Measurements from ENCODE around the gene DIDO1. TPM values are rescaled to one million over a fixed set of nuclear protein-coding genes. Genes with fewer than 3 reads are reported as not detected.
A peak's percentile ranks its signal among the peaks of the same experiment; 100 is the strongest.

Gene DIDO1
- total RNA-seq, 1 experiment from 2014 or later, result 120 TPM

DNA sequence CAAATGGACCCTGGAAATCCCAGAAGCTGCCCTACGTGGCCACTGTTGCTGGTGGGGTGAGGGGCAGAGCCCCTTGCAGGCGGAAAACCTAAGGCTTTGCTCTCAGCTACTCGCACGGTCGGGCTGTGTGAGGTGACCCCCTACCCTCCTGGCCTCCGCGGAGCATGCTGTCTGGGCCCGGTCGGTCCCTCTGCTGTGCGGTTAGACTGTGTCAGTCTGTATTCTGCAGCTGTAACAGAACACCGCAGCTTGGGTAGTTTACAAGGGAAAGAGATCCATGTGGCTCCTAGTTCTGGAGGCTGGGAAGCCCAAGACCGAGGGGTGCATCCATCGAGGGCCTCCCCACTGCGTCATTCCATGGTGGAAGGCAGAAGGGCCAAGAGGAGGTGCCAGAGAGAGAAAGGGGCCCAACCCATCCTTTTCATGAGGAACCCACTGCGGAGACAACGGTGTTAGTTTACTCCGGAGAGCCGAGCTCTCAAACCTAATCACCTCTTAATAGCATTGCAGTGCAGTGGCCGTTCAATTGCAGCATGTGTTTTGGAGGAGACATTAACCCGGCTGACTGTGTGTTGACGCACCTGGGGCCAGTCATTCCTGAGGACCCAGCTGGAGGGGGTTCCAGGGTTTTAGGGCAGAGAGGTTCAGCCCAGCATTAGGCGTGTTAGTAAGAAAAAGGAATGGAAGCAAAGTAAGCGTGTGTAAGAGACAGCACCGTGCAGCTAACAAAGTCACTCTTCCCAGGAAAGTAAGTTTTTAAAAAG is 91.2 kb downstream of the DIDO1 start:
- Mint-ChIP-seq H3K4me1 (ENCODE audit: low read depth, unreplicated experiment) (peaks cover 11% of the 10 kb centered on the region), H3K27me3 (ENCODE audit: insufficient read depth, unreplicated experiment) (no peaks in the 10 kb centered on the region), H3K4me3 (ENCODE audit: unreplicated experiment) (no peak overlapping the region), H3K36me3 (ENCODE audit: insufficient read depth, unreplicated experiment) (no peaks in the 10 kb centered on the region), H3K9me3 (ENCODE audit: unreplicated experiment) (no peaks in the 10 kb centered on the region), H3K27ac (ENCODE audit: unreplicated experiment) (no peak overlapping the region)
- intact Hi-C loops (cut with micrococcal nuclease; ENCODE audit: unreplicated experiment), result no loop called here
- Histone ChIP-seq H3K27me3 (replicated peaks; ENCODE audit: control insufficient read depth, insufficient read depth, low read length) (no peaks in the 10 kb centered on the region), H3K4me3 (ENCODE audit: low read depth, low read length) (no peak overlapping the region), H3K36me3 (ENCODE audit: control insufficient read depth, insufficient read depth, low read length) (no peaks in the 10 kb centered on the region), H3K4me1 (peaks cover 4% of the 10 kb centered on the region; the same call in 1 of the 2 replicates), H3K9me3 (no peaks in the 10 kb centered on the region)
- DNase-seq, result peak in 1 of 2 experiments; percentile 40
- ChIA-PET CTCF (no interaction called here), POLR2A (no interaction called here)
- TF ChIP-seq, protein P1, sequence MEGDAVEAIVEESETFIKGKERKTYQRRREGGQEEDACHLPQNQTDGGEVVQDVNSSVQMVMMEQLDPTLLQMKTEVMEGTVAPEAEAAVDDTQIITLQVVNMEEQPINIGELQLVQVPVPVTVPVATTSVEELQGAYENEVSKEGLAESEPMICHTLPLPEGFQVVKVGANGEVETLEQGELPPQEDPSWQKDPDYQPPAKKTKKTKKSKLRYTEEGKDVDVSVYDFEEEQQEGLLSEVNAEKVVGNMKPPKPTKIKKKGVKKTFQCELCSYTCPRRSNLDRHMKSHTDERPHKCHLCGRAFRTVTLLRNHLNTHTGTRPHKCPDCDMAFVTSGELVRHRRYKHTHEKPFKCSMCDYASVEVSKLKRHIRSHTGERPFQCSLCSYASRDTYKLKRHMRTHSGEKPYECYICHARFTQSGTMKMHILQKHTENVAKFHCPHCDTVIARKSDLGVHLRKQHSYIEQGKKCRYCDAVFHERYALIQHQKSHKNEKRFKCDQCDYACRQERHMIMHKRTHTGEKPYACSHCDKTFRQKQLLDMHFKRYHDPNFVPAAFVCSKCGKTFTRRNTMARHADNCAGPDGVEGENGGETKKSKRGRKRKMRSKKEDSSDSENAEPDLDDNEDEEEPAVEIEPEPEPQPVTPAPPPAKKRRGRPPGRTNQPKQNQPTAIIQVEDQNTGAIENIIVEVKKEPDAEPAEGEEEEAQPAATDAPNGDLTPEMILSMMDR (IDR thresholded peaks at IDR 0.05; ENCODE audit: insufficient read depth in 1 of 2, low read depth in 1 of 2, low read length in 1 of 2, severe bottlenecking in 1 of 2, unreplicated experiment in 1 of 2), result no peak
- BruUV-seq (replicated peaks), result no TSS peak

DNA sequence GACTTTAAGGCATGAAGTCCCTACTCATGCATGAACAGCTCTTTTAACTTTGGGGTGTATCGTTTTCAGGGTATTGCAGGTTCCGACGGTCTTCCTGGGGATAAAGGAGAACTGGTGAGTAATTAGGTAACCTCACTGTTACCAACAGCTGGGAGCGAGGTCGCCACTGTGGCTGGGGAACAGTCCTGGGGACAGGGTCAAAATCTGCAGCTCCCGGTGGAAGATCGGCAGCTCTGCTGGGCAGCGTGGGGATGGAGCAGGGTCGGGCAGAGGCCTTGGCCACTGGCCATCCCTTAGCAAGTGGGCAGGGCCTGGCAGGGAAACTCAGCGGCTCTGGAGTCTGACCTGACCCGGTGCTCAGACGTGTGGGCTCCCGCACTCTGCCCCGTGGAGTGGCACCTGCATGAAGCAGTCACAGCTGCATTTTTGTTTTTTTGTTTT is 93.3 kb downstream of the DIDO1 start:
- no peak overlapping the region for H3K4me3 Mint-ChIP-seq (ENCODE audit: unreplicated experiment)
- Histone ChIP-seq H3K4me1 (peaks cover 4% of the 10 kb centered on the region; the same call in 1 of the 2 replicates), H3K36me3 (ENCODE audit: control insufficient read depth, insufficient read depth, low read length) (no peaks in the 10 kb centered on the region), H3K4me3 (ENCODE audit: low read depth, low read length) (no peak overlapping the region), H3K27me3 (replicated peaks; ENCODE audit: control insufficient read depth, insufficient read depth, low read length) (no peaks in the 10 kb centered on the region), H3K9me3 (no peaks in the 10 kb centered on the region)
- no peaks in the 10 kb centered on the region for H3K27me3 Mint-ChIP-seq (ENCODE audit: insufficient read depth, unreplicated experiment)
- BruUV-seq (replicated peaks), result no TSS peak
- H3K27ac Mint-ChIP-seq (ENCODE audit: unreplicated experiment), result no peak overlapping the region
- TF ChIP-seq, protein P1 (IDR thresholded peaks at IDR 0.05; ENCODE audit: insufficient read depth in 1 of 2, low read depth in 1 of 2, low read length in 1 of 2, severe bottlenecking in 1 of 2, unreplicated experiment in 1 of 2), result no peak
- H3K9me3 Mint-ChIP-seq (ENCODE audit: unreplicated experiment), result no peaks in the 10 kb centered on the region
- POLR2A ChIA-PET, result no interaction called here
- no peaks in the 10 kb centered on the region for H3K36me3 Mint-ChIP-seq (ENCODE audit: insufficient read depth, unreplicated experiment)
- peaks cover 11% of the 10 kb centered on the region for H3K4me1 Mint-ChIP-seq (ENCODE audit: low read depth, unreplicated experiment)
- intact Hi-C loops (cut with micrococcal nuclease; ENCODE audit: unreplicated experiment), result no loop called here
- DNase-seq, result no peak
- CTCF ChIA-PET, result interaction anchor here (1.0 to 1.5 kb wide), 2 partner anchors 10 to 14 kb away, joined by 3 to 5 read pairs; no protein-coding TSS in a partner anchor

DNA sequence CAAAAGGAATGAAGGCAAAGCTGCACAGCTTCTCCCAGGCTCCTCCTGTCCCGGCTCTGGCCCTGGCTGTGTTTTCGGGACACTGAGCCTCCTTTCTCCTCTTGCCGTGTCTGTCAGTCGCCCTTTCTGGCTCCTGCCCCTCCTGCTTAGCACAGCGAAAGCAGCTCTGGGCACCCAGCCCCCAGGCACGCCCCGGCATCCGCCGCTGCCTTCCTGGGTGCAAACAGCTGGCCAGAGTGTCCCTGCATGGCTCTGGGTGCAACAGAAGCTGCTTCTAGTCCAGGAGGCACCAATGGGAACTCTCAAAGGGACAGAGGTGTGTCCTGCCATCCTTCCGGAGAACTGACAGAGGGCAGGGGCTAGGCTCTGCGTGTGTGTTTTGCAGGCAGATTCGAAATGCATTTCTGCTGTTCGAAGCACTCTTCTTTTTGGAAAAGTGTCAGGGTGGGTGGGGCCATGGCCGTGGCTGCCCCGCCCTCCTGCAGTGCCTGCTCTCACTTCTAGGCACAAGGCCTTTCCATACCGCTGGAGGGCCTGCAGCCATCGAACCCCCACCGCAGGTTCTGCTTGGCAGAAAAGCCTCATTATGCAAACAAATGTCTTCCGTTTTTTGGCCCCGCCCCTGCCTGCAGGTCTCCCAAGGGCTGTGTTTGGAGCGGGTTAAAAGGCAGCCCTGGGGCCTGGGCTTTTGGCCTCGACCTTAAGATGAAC is 93.9 kb downstream of the DIDO1 start:
- Histone ChIP-seq H3K36me3 (ENCODE audit: control insufficient read depth, insufficient read depth, low read length) (no peaks in the 10 kb centered on the region), H3K27me3 (replicated peaks; ENCODE audit: control insufficient read depth, insufficient read depth, low read length) (no peaks in the 10 kb centered on the region), H3K4me3 (ENCODE audit: low read depth, low read length) (no peak overlapping the region), H3K9me3 (no peaks in the 10 kb centered on the region), H3K4me1 (peaks cover 4% of the 10 kb centered on the region; the same call in 1 of the 2 replicates)
- no peak overlapping the region for H3K27ac Mint-ChIP-seq (ENCODE audit: unreplicated experiment)
- H3K36me3 Mint-ChIP-seq (ENCODE audit: insufficient read depth, unreplicated experiment), result no peaks in the 10 kb centered on the region
- intact Hi-C loops (cut with micrococcal nuclease; ENCODE audit: unreplicated experiment), result no loop called here
- POLR2A ChIA-PET, result no interaction called here
- H3K9me3 Mint-ChIP-seq (ENCODE audit: unreplicated experiment), result no peaks in the 10 kb centered on the region
- no TSS peak for BruUV-seq (replicated peaks)
- TF ChIP-seq, protein P1 (IDR thresholded peaks at IDR 0.05; ENCODE audit: insufficient read depth in 1 of 2, low read depth in 1 of 2, low read length in 1 of 2, severe bottlenecking in 1 of 2, unreplicated experiment in 1 of 2), result no peak
- DNase-seq, result no peak
- no peak overlapping the region for H3K4me3 Mint-ChIP-seq (ENCODE audit: unreplicated experiment)
- peaks cover 11% of the 10 kb centered on the region for H3K4me1 Mint-ChIP-seq (ENCODE audit: low read depth, unreplicated experiment)
- H3K27me3 Mint-ChIP-seq (ENCODE audit: insufficient read depth, unreplicated experiment), result no peaks in the 10 kb centered on the region
- CTCF ChIA-PET, result interaction anchor here (1.0 to 1.5 kb wide), 3 partner anchors 9 to 24 kb away, joined by 3 to 5 read pairs (median 3); no protein-coding TSS in a partner anchor

Measured in Caco-2 (cell line).